Lower leg skin (tissue), 4 donors: Measurements from ENCODE around the gene IRGQ. TPM values are rescaled to one million over a fixed set of nuclear protein-coding genes. Genes with fewer than 3 reads are reported as not detected.

Experiments used
- DNase-seq, 2 donors: peaks; one replicate each; pipeline ENCODE4 v3.0.0-alpha.2; 2019; ENCODE audit warnings: low spot score in 2 of 2
- H3K4me3 ChIP-seq: fragments of 200-600 bp; sonication (generic); 2 replicates; pipeline ENCODE4 v1.5.1; 2017; ENCODE audit warnings: mild to moderate bottlenecking, low read depth; ENCODE audit not compliant: poor library complexity, severe bottlenecking
- POLR2A ChIP-seq, 2 donors: fragments of 450-650 bp; IDR thresholded peaks; one replicate each; pipeline ENCODE4 v1.6.1; 2016 to 2017; ENCODE audit warnings: antibody characterized with exemption in 2 of 2, mild to moderate bottlenecking in 1 of 2, moderate library complexity in 1 of 2
- WGBS, 2 donors: methylation state at CpG; one replicate each; pipeline ENCODE4 v1.1.5; 2018; 5-methylcytosine and 5-hydroxymethylcytosine counted together
- intact Hi-C: fragments of 100-400 bp; cut with DNase I; formaldehyde crosslinking; loops from one replicate; pipeline ENCODE4 v1.15.0; 2023; ENCODE audit warnings: low total_unique reads
- total RNA-seq, 4 donors: library from RNA; depleted of rRNA; stranded (reverse); fragments of >200 nt; gene quantifications; one replicate each; pipeline ENCODE4 v1.1.0, GENCODE V29; 2016
- TF ChIP-seq, protein P1 (sequence below), 3 donors: fragments of 450-650 bp; IDR thresholded peaks; one replicate each; pipeline ENCODE4 v1.5.1; 2016; ENCODE audit warnings: antibody characterized with exemption in 3 of 3, mild to moderate bottlenecking in 3 of 3, moderate library complexity in 2 of 3

IRGQ gene
- total RNA-seq, 4 donors from 2014 or later, result 17.4 to 38.9 (median 21.7) TPM

DNA sequence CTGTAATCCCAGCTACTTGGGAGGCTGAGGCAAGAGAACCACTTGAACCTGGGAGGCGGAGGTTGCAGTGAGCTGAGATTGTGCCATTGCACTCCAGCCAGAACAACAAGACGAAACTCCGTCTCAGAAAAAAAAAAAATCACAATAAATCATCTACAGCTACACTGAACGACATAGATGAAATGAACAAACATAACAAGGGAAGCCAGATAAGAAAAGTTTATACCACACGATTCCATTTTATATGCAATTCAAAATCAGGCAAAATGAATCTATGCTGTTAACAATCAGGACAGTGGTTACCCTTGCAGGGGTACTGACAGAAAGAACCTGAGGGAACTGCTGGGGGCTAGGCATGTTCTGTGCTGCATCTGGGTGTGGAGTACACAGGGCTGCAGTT is 26.3 kb downstream of the IRGQ start:
- no peak for DNase-seq
- intact Hi-C loops, result no loop called here
- 86 to 88% methylated on average over 5 of the region's 5 CpGs for WGBS, 2 donors
- H3K4me3 ChIP-seq, result no peak overlapping the region
- TF ChIP-seq POLR2A (IDR thresholded peaks at IDR 0.05), result no peak

DNA sequence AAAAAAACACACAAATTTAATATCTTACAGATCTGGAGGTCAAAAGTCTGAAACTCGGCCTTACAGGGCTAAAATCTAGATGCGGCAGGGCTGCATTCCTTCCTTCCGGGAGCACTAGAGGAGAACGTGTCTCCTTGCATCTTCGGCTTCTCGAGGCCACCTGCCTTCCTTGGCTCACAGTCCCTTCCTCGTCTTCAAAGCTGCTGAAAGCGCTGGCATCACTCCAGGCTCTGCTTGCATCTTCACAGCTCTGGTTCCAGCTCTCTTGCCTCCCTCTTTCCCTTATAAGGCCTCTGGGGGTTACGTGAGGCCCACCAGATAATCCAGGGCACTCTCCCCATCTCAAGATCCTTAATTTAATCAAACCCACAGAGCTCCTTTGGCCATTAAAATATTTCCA is 31.1 kb downstream of the IRGQ start:
- no peak for TF ChIP-seq POLR2A (IDR thresholded peaks at IDR 0.05)
- TF ChIP-seq, protein P1, sequence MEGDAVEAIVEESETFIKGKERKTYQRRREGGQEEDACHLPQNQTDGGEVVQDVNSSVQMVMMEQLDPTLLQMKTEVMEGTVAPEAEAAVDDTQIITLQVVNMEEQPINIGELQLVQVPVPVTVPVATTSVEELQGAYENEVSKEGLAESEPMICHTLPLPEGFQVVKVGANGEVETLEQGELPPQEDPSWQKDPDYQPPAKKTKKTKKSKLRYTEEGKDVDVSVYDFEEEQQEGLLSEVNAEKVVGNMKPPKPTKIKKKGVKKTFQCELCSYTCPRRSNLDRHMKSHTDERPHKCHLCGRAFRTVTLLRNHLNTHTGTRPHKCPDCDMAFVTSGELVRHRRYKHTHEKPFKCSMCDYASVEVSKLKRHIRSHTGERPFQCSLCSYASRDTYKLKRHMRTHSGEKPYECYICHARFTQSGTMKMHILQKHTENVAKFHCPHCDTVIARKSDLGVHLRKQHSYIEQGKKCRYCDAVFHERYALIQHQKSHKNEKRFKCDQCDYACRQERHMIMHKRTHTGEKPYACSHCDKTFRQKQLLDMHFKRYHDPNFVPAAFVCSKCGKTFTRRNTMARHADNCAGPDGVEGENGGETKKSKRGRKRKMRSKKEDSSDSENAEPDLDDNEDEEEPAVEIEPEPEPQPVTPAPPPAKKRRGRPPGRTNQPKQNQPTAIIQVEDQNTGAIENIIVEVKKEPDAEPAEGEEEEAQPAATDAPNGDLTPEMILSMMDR (IDR thresholded peaks at IDR 0.05), result no peak
- intact Hi-C loops, result no loop called here
- no peak for DNase-seq
- 69 to 70% methylated on average over 9 of the region's 9 CpGs for WGBS, 2 donors
- no peak overlapping the region for H3K4me3 ChIP-seq

DNA sequence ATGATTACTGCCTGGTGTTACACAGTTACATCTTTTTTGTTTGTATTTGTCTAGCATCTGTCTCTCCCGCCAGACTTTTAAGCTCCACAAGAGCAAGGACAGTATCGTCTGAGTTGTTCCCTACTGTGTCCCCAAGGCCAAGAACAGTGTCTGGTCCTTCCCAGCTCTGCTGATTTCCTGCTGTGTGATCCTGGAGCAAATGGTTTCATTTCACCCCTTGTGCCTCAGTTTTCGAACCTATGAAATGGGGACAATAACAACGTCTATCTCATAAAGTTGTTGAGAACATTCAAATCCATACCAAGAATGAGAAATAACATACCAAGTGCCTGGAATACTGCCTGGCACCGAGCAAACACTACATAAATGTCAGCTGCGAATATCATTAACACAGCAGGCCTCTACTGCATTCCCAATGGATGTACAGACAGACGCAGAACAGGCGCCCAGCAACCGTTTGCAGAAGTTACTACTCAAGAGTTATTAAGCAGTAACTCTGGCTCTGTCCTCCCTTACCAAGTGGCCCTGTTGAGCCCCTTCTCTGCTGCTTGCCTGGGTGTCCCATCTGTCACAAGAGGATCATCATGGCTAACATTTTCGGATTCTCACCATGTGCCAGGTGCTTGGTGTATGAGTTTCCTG is 32.0 kb downstream of the IRGQ start:
- intact Hi-C loops, result no loop called here
- no peak overlapping the region for H3K4me3 ChIP-seq
- WGBS, 2 donors, result 87 to 89% methylated on average over 10 of the region's 10 CpGs
- no peak for DNase-seq
- TF ChIP-seq, protein P1 (IDR thresholded peaks at IDR 0.05), result no peak
- TF ChIP-seq POLR2A (IDR thresholded peaks at IDR 0.05), result no peak

DNA sequence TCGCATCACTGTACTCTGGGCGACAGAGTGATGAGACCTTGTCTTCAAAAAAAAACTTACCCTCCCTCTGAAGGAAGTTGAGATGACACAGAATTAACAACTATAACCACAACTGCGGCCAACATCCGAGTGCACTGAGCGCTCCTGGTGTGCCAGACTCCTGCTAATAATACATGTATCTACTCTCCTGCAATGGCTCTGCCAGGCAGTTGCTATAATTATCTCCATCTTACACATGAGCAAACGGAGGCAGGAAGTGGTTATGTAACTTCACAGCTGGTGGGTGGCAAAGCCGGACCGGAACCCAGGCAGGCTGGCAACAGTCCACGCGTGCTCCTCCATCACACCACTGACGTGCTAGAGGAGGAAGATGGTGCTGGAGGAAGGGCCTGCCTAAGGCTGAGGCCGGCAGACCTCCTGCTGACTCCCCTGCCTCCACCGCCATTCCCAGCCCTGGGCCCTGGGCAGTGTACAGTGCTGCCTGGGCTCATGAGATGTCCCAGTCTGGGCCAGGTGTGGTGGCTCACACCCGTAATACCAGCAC is 33.2 kb downstream of the IRGQ start:
- TF ChIP-seq, protein P1 (IDR thresholded peaks at IDR 0.05), result no peak
- no peak for TF ChIP-seq POLR2A (IDR thresholded peaks at IDR 0.05)
- DNase-seq, result peak; percentile 76 to 94
- no peak overlapping the region for H3K4me3 ChIP-seq
- 52 to 64% methylated on average over 13 to 14 of the region's 14 CpGs for WGBS, 2 donors
- intact Hi-C loops, result no loop called here

- no peak overlapping the region for H3K4me3 ChIP-seq
- intact Hi-C loops, result no loop called here
- WGBS, 2 donors, result 75% methylated on average over 6 of the region's 6 CpGs
- no peak for DNase-seq
- TF ChIP-seq POLR2A (IDR thresholded peaks at IDR 0.05), result no peak
- TF ChIP-seq, protein P1 (IDR thresholded peaks at IDR 0.05), result no peak
Observed at GRCh38 chr19:43562226-43562697, 33.7 kb downstream of the IRGQ start.

- intact Hi-C loops, result no loop called here
- WGBS, 2 donors, result 87 to 97% methylated on average over 12 of the region's 12 CpGs
- TF ChIP-seq, protein P1 (IDR thresholded peaks at IDR 0.05), result no peak
- no peak for TF ChIP-seq POLR2A (IDR thresholded peaks at IDR 0.05)
- H3K4me3 ChIP-seq, result no peak overlapping the region
- no peak for DNase-seq
Observed at GRCh38 chr19:43561139-43561970, 34.6 kb downstream of the IRGQ start.
